Epithelial cell of prostate (primary cell): Measurements from ENCODE around the gene CASP14.
"Not testable (repeated sequence)": the region's sequence is repeated elsewhere in the genome, so short reads cannot be mapped to it uniquely, and the experiment has no call there.

Source experiments
- DNase-seq: peaks from one replicate; pipeline ENCODE4 v3.0.0-alpha.2; 2011; ENCODE audit warnings: low read depth, low spot score
- H3K27ac ChIP-seq: fragments of 450-650 bp; 2 replicates; pipeline ENCODE4 v1.5.1; 2017; ENCODE audit warnings: mild to moderate bottlenecking

The CASP14 gene

GRCh38 chr19:15048885-15049541, at the start of gene CASP14:
CASP14 (plus strand) TSS chr19:15049480; CDS start chr19:15052252, 2,772 bp downstream.
- H3K27ac ChIP-seq: no peak within 1 kb of the TSS

GRCh38 chr19:15008308-15008707, 41.0 kb upstream of the CASP14 start:
- no peak for DNase-seq
- H3K27ac ChIP-seq: no peak overlapping the region

More at GRCh38 chr19:15048885-15049541, at the start of gene CASP14:
- DNase-seq: peak; percentile 36

- no peak overlapping the region for H3K27ac ChIP-seq
- no peak for DNase-seq
Observed at GRCh38 chr19:15010501-15011300, 38.6 kb upstream of the CASP14 start.

GRCh38 chr19:15014579-15014978, 34.7 kb upstream of the CASP14 start:
- no peak overlapping the region for H3K27ac ChIP-seq
- DNase-seq: no peak

- no peak for DNase-seq
- no peak overlapping the region for H3K27ac ChIP-seq
Observed at GRCh38 chr19:15015946-15016542, 33.2 kb upstream of the CASP14 start.

GRCh38 chr19:15018836-15019235, 30.4 kb upstream of the CASP14 start:
- not testable (repeated sequence) for H3K27ac ChIP-seq, DNase-seq

- DNase-seq: no peak
- H3K27ac ChIP-seq: no peak overlapping the region
Observed at GRCh38 chr19:15021286-15022007, 27.8 kb upstream of the CASP14 start.

GRCh38 chr19:15022752-15023151, 26.5 kb upstream of the CASP14 start:
- no peak for DNase-seq
- H3K27ac ChIP-seq: no peak overlapping the region

- no peak overlapping the region for H3K27ac ChIP-seq
- no peak for DNase-seq
Observed at GRCh38 chr19:15025217-15025616, 24.1 kb upstream of the CASP14 start.

GRCh38 chr19:15028490-15028889, 20.8 kb upstream of the CASP14 start:
- H3K27ac ChIP-seq: no peak overlapping the region
- DNase-seq: no peak

GRCh38 chr19:15031675-15032074, 17.6 kb upstream of the CASP14 start:
- H3K27ac ChIP-seq: no peak overlapping the region
- no peak for DNase-seq

GRCh38 chr19:15035795-15036311, 13.4 kb upstream of the CASP14 start:
- no peak for DNase-seq
- H3K27ac ChIP-seq: no peak overlapping the region

- DNase-seq: no peak
- no peak overlapping the region for H3K27ac ChIP-seq
Observed at GRCh38 chr19:15037586-15037985, 11.7 kb upstream of the CASP14 start.

GRCh38 chr19:15038294-15038693, 11.0 kb upstream of the CASP14 start:
- peak; percentile 59 for DNase-seq
- no peak overlapping the region for H3K27ac ChIP-seq

GRCh38 chr19:15042003-15042402, 7.3 kb upstream of the CASP14 start:
- DNase-seq: no peak
- H3K27ac ChIP-seq: no peak overlapping the region

- no peak overlapping the region for H3K27ac ChIP-seq
- no peak for DNase-seq
Observed at GRCh38 chr19:15042826-15043225, 6.5 kb upstream of the CASP14 start.

GRCh38 chr19:15045506-15045905, 3.8 kb upstream of the CASP14 start:
- no peak for DNase-seq
- no peak overlapping the region for H3K27ac ChIP-seq

- DNase-seq: no peak
- H3K27ac ChIP-seq: no peak overlapping the region
Observed at GRCh38 chr19:15047680-15048079, 1.6 kb upstream of the CASP14 start.

- DNase-seq: no peak
- no peak overlapping the region for H3K27ac ChIP-seq
Observed at GRCh38 chr19:15048128-15048527, 1.2 kb upstream of the CASP14 start.

- no peak for DNase-seq
- no peak overlapping the region for H3K27ac ChIP-seq
Observed at GRCh38 chr19:15050639-15051038, 1.4 kb downstream of the CASP14 start.
